Pancreas (tissue), 10 donors: Measurements from ENCODE around the gene CWC27. TPM values are rescaled to one million over a fixed set of nuclear protein-coding genes. Genes with fewer than 3 reads are reported as not detected.

Experiments
- ATAC-seq, 4 donors: fragments of 200-7000 bp; cut with Tn5 transposase; one replicate each; pipeline versions ENCODE4 v1.8.0 to v1.9.1; 2020; ENCODE audit warnings: mild to moderate bottlenecking in 4 of 4, moderate library complexity in 4 of 4
- DNase-seq, 6 donors: peaks; one replicate each; pipeline ENCODE4 v3.0.0-alpha.2; 2020
- FAIRE-seq: peaks from 2 replicates; lab custom pipeline; 2012; peaks lifted over from hg19 to GRCh38; lab: Jason Lieb, UNC
- H3K27ac ChIP-seq, 4 donors: fragments of 200-600 bp; sonication (generic); 1 replicate in 3 of 4; 2 replicates in 1 of 4; pipeline versions ENCODE4 v1.5.0 to v1.8.0; 2020
- H3K27me3 ChIP-seq, 4 donors: fragments of 200-600 bp; one replicate each; pipeline ENCODE4 v1.8.0; 2021
- H3K36me3 ChIP-seq, 3 donors: fragments of 200-600 bp; sonication (generic) in 1 of 3; one replicate each; pipeline versions ENCODE4 v1.5.0 to v1.8.0; 2020 to 2021
- H3K4me1 ChIP-seq, 3 donors: fragments of 200-600 bp; one replicate each; pipeline ENCODE4 v1.8.0; 2021
- H3K4me3 ChIP-seq, 4 donors: fragments of 200-600 bp; sonication (generic) in 2 of 4; one replicate each; pipeline versions ENCODE4 v1.5.0 to v1.8.0; 2020 to 2021
- H3K9me3 ChIP-seq, 4 donors: fragments of 200-600 bp; one replicate each; pipeline ENCODE4 v1.8.0; 2021
- WGBS, 2 donors: extraction: QIAGEN DNeasy Blood & Tissue Kit; methylation state at CpG; one replicate each; pipeline ENCODE4 v1.1.7; 2013; 5-methylcytosine and 5-hydroxymethylcytosine counted together
- intact Hi-C, 3 donors: fragments of 100-400 bp; cut with DNase I; formaldehyde crosslinking; loops; one replicate each; pipeline versions ENCODE4 v1.11.1 to v1.14.2; 2022
- polyA plus RNA-seq, 2 donors: library from polyadenylated mRNA; stranded (reverse); fragments of 200-250 nt; gene quantifications; one replicate each; pipeline ENCODE4 v1.2.3, GENCODE V29; 2013
- total RNA-seq, 6 donors: library from RNA; stranded (reverse); fragmentation: NEBNext Ultra II Directional in 4 of 6; extraction: Animal tissue kit (Norgen Biotek cat#: 25700) in 4 of 6; gene quantifications; one replicate each; pipeline versions ENCODE4 v1.2.1 to v1.2.4, GENCODE V29; 2021 to 2023
- TF ChIP-seq, protein P1 (sequence below), 4 donors: fragments of 200-600 bp; sonication (generic) in 3 of 4; IDR thresholded peaks; one replicate each; pipeline versions ENCODE4 v1.5.0 to v1.8.0; 2021; ENCODE audit warnings: antibody characterized with exemption in 4 of 4
- donor health status: healthy with polysubstance abuse.
- donor health status: DM: no; HTN: no; CAD: no; lungs with moderate emphysema.
- donor health status: DM: no; HTN: no; CAD: no.
- donor health status: control.
- donor health status: control.
- donor health status: Bipolar disorder and iron deficiency.
- donor health status: DM: yes; HTN: yes; CAD: no.
- donor health status: DM: no; HTN: no; CAD: no.
- donor health status: DM: no; HTN: no; CAD: no.
- donor health status: DM: yes; HTN: yes; CAD: no.

Gene CWC27
- total and polyA plus RNA-seq, 8 donors = 3.7 to 13.3 (median 7.0) TPM

GRCh38 chr5:64921386-64921785 is 152.7 kb downstream of the CWC27 start:
- 100% methylated on average over 2 of the region's 2 CpGs for WGBS, 2 donors
- intact Hi-C loops = no loop called here
- H3K4me1 ChIP-seq = no peaks in the 10 kb centered on the region
- no peak overlapping the region for H3K4me3 ChIP-seq
- no peak for ATAC-seq
- peaks cover 0 to 6% (median 0%) of the 10 kb centered on the region in 3 donors for H3K36me3 ChIP-seq
- DNase-seq = no peak
- no peaks in the 10 kb centered on the region for H3K27me3 ChIP-seq
- FAIRE-seq = no peak
- TF ChIP-seq, protein P1, sequence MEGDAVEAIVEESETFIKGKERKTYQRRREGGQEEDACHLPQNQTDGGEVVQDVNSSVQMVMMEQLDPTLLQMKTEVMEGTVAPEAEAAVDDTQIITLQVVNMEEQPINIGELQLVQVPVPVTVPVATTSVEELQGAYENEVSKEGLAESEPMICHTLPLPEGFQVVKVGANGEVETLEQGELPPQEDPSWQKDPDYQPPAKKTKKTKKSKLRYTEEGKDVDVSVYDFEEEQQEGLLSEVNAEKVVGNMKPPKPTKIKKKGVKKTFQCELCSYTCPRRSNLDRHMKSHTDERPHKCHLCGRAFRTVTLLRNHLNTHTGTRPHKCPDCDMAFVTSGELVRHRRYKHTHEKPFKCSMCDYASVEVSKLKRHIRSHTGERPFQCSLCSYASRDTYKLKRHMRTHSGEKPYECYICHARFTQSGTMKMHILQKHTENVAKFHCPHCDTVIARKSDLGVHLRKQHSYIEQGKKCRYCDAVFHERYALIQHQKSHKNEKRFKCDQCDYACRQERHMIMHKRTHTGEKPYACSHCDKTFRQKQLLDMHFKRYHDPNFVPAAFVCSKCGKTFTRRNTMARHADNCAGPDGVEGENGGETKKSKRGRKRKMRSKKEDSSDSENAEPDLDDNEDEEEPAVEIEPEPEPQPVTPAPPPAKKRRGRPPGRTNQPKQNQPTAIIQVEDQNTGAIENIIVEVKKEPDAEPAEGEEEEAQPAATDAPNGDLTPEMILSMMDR (IDR thresholded peaks at IDR 0.05) = no peak
- H3K9me3 ChIP-seq = no peaks in the 10 kb centered on the region
- no peak overlapping the region for H3K27ac ChIP-seq

DNA sequence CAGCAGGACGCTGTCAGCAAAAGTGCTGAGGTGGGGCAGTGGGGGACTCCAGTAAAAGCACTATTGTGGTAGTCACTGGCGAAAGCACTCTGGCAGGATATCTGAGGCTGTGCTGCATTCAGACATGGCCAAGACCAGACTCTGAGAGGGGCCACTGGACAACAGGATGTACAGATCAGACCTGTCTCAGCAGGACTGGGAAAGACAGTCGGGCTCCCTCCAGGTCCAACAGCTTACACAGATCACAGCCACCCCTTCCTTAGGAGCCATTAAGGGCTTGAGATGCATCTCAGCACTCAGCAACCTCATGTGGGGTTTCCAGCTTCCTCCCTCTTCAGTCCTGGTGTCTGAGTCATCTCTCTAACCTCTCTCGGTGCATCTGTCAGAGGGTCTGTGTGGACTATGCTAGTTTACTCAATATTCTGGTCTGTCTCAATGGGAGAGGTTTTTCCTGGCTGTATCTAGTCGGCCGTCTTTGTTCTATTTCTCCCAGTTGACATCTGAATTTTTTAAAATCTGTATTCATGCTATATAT is 154.5 kb downstream of the CWC27 start:
- TF ChIP-seq, protein P1 (IDR thresholded peaks at IDR 0.05) = no peak
- no peaks in the 10 kb centered on the region for H3K4me1 ChIP-seq
- WGBS, 2 donors = 91 to 94% methylated on average over 6 of the region's 6 CpGs
- FAIRE-seq (no peak), ATAC-seq (no peak), DNase-seq (peak in 1 of 6 donors; percentile 10)
- intact Hi-C loops = no loop called here
- H3K27me3 ChIP-seq = no peaks in the 10 kb centered on the region
- no peak overlapping the region for H3K27ac ChIP-seq
- no peaks in the 10 kb centered on the region for H3K9me3 ChIP-seq
- peaks cover 0 to 6% (median 0%) of the 10 kb centered on the region in 3 donors for H3K36me3 ChIP-seq
- H3K4me3 ChIP-seq = no peak overlapping the region

GRCh38 chr5:64925123-64925522 is 156.4 kb downstream of the CWC27 start:
- DNase-seq (no peak), FAIRE-seq (no peak), ATAC-seq (no peak)
- TF ChIP-seq, protein P1 (IDR thresholded peaks at IDR 0.05) = no peak
- Histone ChIP-seq H3K4me3 (no peak overlapping the region), H3K27me3 (no peaks in the 10 kb centered on the region), H3K4me1 (no peaks in the 10 kb centered on the region), H3K27ac (no peak overlapping the region), H3K36me3 (no peaks in the 10 kb centered on the region), H3K9me3 (no peaks in the 10 kb centered on the region)
- 98 to 100% methylated on average over 1 of the region's 1 CpG for WGBS, 2 donors
- intact Hi-C loops = no loop called here

GRCh38 chr5:64929833-64930232 is 161.1 kb downstream of the CWC27 start:
- WGBS, 2 donors = 97 to 100% methylated on average over 1 of the region's 1 CpG

More at GRCh38 chr5:64929833-64930232, 161.1 kb downstream of the CWC27 start:
- Histone ChIP-seq H3K4me1 (no peaks in the 10 kb centered on the region), H3K4me3 (no peak overlapping the region), H3K27me3 (no peaks in the 10 kb centered on the region), H3K9me3 (no peaks in the 10 kb centered on the region), H3K27ac (no peak overlapping the region), H3K36me3 (no peaks in the 10 kb centered on the region)
- intact Hi-C loops = no loop called here
- FAIRE-seq = no peak
- no peak for DNase-seq
- TF ChIP-seq, protein P1 (IDR thresholded peaks at IDR 0.05) = no peak
- no peak for ATAC-seq
